Heart left ventricle (tissue), 13 donors: Measurements from ENCODE around the gene PRPS2.

ENCODE experiments used
- POLR2A ChIP-seq, 2 donors: fragments of 450-650 bp; IDR thresholded peaks; one replicate each; pipeline ENCODE4 v1.6.1; 2017; ENCODE audit warnings: antibody characterized with exemption in 2 of 2, mild to moderate bottlenecking in 2 of 2, moderate library complexity in 2 of 2
- TF ChIP-seq, protein P1 (sequence below), 12 donors: fragments of 200-600 bp; sonication (generic) in 4 of 12; IDR thresholded peaks; one replicate each; pipeline versions ENCODE4 v1.5.0 to v1.8.0; 2018 to 2022; ENCODE audit warnings: antibody characterized with exemption in 12 of 12, mild to moderate bottlenecking in 5 of 12
- donor health status: ischemic (EF 13 %, LVEDD 7.1; RV severe dilation, severe dysfunction).
- donor health status: DM: no; HTN: yes; CAD: no.
- donor health status: DM: no; HTN: no; CAD: no.
- donor health status: ischemic (EF 25% LVEDD 6.9; RV normal size, moderate dysfunction).
- donor health status: ischemic (EF 25% LVEDD 5.7; RV mildly dilated, moderate dysfunction).
- donor health status: ischemic (EF 35%, LVEDD 5.7; RV mildly dilated, moderate dysfunction).
- donor health status: nonischemic (EF 11% LVEDD 7.7; RV severe dilation, severe dysfunction).
- donor health status: DM: yes; HTN: yes; CAD: no.
- donor health status: PGD.
- donor health status: ischemic (EF 29% LVEDD 5.4; RV normal size, mild dysfunction).
- donor health status: nonischemic (EF 23%, LVEDD 6.1; RV moderate dilation, normal function).

- TF ChIP-seq POLR2A (IDR thresholded peaks at IDR 0.05), result no peak
- TF ChIP-seq, protein P1, sequence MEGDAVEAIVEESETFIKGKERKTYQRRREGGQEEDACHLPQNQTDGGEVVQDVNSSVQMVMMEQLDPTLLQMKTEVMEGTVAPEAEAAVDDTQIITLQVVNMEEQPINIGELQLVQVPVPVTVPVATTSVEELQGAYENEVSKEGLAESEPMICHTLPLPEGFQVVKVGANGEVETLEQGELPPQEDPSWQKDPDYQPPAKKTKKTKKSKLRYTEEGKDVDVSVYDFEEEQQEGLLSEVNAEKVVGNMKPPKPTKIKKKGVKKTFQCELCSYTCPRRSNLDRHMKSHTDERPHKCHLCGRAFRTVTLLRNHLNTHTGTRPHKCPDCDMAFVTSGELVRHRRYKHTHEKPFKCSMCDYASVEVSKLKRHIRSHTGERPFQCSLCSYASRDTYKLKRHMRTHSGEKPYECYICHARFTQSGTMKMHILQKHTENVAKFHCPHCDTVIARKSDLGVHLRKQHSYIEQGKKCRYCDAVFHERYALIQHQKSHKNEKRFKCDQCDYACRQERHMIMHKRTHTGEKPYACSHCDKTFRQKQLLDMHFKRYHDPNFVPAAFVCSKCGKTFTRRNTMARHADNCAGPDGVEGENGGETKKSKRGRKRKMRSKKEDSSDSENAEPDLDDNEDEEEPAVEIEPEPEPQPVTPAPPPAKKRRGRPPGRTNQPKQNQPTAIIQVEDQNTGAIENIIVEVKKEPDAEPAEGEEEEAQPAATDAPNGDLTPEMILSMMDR (IDR thresholded peaks at IDR 0.05), result no peak
These were observed 37.8 kb upstream of the PRPS2 start for GRCh38 chrX:12753366-12753765.
